ENCODE data around the gene MTHFD1L.
A peak's percentile ranks its signal among the peaks of the same experiment; 100 is the strongest.

Gene MTHFD1L

DNA sequence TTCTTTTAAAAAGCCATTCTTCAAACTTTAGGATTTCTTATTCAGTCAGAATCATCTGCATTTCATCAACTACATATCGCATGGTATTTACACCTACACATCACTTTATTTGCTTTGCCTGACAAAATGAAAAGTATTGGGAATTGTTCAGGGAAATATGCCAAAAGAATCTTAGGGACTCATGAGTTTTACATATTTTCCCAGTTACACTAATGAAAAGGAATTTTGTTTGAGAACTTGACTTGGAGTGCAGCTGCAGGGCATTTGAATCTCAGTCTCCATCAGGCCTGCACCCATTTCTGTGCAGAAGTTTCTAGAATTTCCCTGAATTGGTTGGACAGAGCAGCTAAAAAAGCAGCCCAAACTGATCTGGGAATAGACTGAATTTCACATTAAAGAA is 65.3 kb downstream of the MTHFD1L start:
- DNase-seq (ENCODE audit: low read depth in 2 of 2), result peak; percentile 25 to 61
- H3K4me3 ChIP-seq (replicated peaks in 1 of 2; ENCODE audit: low read depth in 2 of 2, low read length in 2 of 2), result no peak overlapping the region
- TF ChIP-seq, protein P1, sequence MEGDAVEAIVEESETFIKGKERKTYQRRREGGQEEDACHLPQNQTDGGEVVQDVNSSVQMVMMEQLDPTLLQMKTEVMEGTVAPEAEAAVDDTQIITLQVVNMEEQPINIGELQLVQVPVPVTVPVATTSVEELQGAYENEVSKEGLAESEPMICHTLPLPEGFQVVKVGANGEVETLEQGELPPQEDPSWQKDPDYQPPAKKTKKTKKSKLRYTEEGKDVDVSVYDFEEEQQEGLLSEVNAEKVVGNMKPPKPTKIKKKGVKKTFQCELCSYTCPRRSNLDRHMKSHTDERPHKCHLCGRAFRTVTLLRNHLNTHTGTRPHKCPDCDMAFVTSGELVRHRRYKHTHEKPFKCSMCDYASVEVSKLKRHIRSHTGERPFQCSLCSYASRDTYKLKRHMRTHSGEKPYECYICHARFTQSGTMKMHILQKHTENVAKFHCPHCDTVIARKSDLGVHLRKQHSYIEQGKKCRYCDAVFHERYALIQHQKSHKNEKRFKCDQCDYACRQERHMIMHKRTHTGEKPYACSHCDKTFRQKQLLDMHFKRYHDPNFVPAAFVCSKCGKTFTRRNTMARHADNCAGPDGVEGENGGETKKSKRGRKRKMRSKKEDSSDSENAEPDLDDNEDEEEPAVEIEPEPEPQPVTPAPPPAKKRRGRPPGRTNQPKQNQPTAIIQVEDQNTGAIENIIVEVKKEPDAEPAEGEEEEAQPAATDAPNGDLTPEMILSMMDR (IDR thresholded peaks at IDR 0.05; ENCODE audit: low read depth, low read length), result no peak

DNA sequence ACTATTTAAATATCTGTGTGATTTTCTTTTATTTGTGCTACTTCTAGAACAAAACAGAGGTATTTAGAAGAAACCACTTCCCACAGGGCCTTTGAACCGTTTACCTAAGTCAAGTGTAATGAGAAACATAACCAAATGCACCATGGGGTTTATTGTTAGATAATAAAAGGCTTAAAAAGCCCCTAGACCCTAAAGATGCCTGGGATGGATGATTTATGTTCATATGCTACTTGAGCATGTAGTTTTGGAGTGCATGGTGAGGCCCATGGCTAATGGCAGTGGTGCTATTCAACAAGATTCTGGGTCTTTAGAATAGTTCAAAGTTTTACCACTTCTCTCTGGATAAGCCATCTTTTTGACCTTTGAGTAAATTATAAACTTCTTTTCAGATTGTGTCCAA is 65.9 kb downstream of the MTHFD1L start:
- TF ChIP-seq, protein P1 (IDR thresholded peaks at IDR 0.05; ENCODE audit: low read depth, low read length), result no peak
- DNase-seq (ENCODE audit: low read depth in 2 of 2), result no peak
- H3K4me3 ChIP-seq (replicated peaks in 1 of 2; ENCODE audit: low read depth in 2 of 2, low read length in 2 of 2), result no peak overlapping the region

DNA sequence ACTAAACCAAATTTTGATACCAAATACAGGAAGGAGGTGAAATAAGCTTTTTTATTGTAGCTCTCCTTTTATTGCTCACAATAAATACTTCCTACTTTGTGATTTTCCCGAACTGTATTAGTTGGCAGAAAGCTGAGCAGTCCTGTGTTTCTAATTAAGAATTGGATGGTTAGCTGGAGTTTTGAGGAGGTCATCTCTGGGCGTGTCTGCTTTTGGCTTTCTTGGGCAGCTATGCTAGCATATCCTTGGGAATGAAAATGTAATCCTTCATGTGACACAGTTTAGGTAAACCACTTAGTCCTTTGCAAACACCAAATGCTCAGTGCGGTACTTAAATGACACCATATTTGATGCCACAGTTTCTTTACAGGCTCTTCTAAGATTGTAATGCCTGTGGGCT is 67.5 kb downstream of the MTHFD1L start:
- TF ChIP-seq, protein P1 (IDR thresholded peaks at IDR 0.05; ENCODE audit: low read depth, low read length), result no peak
- peak in 1 of 2 donors; percentile 23 for DNase-seq (ENCODE audit: low read depth in 2 of 2)
- H3K4me3 ChIP-seq (replicated peaks in 1 of 2; ENCODE audit: low read depth in 2 of 2, low read length in 2 of 2), result no peak overlapping the region

DNA sequence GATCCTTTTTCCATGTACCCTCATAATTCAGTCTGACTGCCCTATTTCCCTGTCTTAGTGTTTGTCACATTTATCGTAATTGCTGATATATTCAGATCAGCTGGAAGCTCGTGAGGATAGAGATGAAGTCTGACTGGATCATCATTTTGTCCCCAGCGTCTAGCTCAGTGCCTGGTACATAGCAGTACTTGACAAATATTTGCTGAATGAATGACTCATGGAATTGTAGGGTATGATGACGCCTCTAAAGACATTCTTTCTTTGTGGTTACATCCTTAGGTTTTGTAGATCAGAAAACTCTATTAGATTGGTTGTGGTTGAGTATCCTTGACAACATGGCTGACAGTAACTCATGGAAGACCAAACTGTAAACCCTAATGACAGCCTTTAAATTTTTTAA is 68.9 kb downstream of the MTHFD1L start:
- peak; percentile 49 to 83 for DNase-seq (ENCODE audit: low read depth in 2 of 2)
- no peak overlapping the region for H3K4me3 ChIP-seq (replicated peaks in 1 of 2; ENCODE audit: low read depth in 2 of 2, low read length in 2 of 2)
- TF ChIP-seq, protein P1 (IDR thresholded peaks at IDR 0.05; ENCODE audit: low read depth, low read length), result no peak

DNA sequence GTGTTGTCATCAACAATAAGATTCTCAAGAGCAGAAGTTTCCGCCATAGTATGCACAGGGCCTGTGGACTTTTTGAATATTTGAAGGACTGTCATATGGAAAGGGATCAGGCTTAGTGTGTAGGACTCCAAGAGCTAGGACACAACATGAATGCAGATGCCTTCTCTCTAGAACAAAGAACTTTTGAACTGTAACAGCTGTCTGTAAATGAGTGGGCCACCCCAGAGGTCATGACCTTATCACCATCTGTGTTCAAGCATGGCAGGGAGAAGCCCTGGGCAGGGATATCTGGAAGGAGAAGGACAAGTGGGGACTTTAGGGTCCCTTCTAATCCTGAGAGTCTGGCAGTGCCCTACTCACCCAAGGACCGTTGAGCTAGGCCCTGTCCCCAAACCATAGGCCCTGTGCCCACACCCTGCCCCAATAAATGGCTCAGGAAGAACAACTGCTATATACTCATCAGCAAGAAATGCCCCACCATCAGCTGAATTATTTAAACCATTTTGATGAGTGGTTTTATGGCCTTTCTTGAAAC is 70.6 kb downstream of the MTHFD1L start:
- H3K4me3 ChIP-seq (replicated peaks in 1 of 2; ENCODE audit: low read depth in 2 of 2, low read length in 2 of 2), result no peak overlapping the region

DNA sequence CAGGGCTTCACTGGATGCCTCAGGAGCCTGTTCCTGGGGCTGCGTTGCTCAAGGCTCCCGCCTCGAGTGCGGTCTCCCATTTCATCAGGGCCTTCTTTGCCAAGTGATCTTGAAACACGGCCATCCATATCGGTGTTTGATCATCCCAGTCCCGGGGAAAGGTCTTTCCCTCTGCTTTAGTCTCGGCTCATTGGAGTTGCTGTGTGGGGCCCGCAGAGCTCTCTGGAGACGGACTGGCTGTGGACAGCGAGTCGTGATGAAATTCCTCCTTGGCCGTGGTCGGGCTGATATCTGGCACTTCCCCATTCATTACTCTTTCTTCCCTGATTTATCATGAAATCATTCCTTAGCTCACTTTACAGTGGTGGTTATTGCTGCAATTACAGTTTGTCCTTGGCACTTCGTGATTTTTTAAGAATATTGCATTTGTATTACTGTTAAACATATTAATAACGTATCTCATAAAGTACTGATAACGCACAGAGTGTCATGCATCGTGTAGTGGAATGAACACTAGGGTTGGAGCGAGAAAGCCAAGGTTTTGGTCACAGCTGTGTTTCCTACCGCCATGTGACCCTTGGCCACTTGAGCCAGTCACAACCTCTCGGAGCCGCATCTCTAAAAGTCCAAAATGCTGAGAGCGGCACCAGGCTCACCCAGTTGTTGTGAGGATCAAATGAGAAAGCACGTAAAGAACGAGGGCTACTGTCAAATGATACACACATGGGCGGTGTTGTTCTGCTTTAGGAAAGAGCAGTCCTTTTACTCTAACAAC is 71.8 kb downstream of the MTHFD1L start:
- peak in 1 of 2 donors; percentile 79 for DNase-seq (ENCODE audit: low read depth in 2 of 2)
- no peak overlapping the region for H3K4me3 ChIP-seq (replicated peaks in 1 of 2; ENCODE audit: low read depth in 2 of 2, low read length in 2 of 2)
- TF ChIP-seq, protein P1 (IDR thresholded peaks at IDR 0.05; ENCODE audit: low read depth, low read length), result no peak

More for the DNA sequence above, 70.6 kb downstream of the MTHFD1L start:
- DNase-seq (ENCODE audit: low read depth in 2 of 2), result no peak
- TF ChIP-seq, protein P1 (IDR thresholded peaks at IDR 0.05; ENCODE audit: low read depth, low read length), result no peak
